Measurements from ENCODE around the gene ADGRE3. TPM values are rescaled to one million over a fixed set of nuclear protein-coding genes. Genes with fewer than 3 reads are reported as not detected.

ADGRE3 gene
- total RNA-seq, 1 experiment from 2014 or later, result not detected

DNA sequence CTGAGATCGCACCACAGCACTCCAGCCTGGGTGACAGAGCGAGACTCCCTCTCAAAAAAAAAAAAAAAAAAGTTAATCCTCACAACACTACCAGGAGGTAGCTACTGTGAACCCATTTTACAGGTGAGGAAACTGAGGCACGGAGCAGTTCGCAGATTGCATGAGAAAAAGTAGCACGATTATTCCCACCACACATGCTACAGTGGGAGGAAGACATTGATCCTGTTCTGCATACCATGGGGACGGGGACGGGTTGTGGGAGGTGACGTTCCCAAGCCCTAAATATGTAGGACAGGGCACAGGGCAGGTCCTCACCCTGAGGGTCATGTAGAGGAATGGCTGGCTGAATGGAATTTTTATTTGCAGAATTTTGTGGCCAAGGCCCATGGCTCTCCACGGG is 68.0 kb downstream of the ADGRE3 start:
- no peak overlapping the region for H3K27ac ChIP-seq (ENCODE audit: insufficient read length, low read depth, low read length)
- H3K79me2 ChIP-seq (ENCODE audit: insufficient read depth, low read length), result no peaks in the 10 kb centered on the region
- no peak overlapping the region for H2BK15ac ChIP-seq (ENCODE audit: low read depth, low read length)
- WGBS (ENCODE audit: extremely low coverage, insufficient read length, low lambda C conversion rate), result no CpG with 5 or more reads among the region's 9 CpGs
- no peaks in the 10 kb centered on the region for H3K4me1 ChIP-seq (ENCODE audit: insufficient read depth, low read length)
- Mint-ChIP-seq H3K4me1 (no peaks in the 10 kb centered on the region), H3K27me3 (ENCODE audit: low read depth) (peaks cover 5% of the 10 kb centered on the region), H3K9me3 (peaks cover 25 to 90% of the 10 kb centered on the region in 2 experiments), H3K27ac (no peak overlapping the region), H3K4me3 (no peak overlapping the region), H3K36me3 (ENCODE audit: insufficient read depth in 1 of 3, low read depth in 3 of 3) (peaks cover 0 to 24% (median 7%) of the 10 kb centered on the region in 3 experiments; a peak in 4 of 7 replicates)
- no peaks in the 10 kb centered on the region for H3K79me1 ChIP-seq (ENCODE audit: insufficient read depth, low read depth, low read length, poor library complexity, severe bottlenecking)
- no peaks in the 10 kb centered on the region for H3K23me2 ChIP-seq (ENCODE audit: insufficient read length, low read depth, low read length, poor library complexity, severe bottlenecking)
- TF ChIP-seq, protein P1, sequence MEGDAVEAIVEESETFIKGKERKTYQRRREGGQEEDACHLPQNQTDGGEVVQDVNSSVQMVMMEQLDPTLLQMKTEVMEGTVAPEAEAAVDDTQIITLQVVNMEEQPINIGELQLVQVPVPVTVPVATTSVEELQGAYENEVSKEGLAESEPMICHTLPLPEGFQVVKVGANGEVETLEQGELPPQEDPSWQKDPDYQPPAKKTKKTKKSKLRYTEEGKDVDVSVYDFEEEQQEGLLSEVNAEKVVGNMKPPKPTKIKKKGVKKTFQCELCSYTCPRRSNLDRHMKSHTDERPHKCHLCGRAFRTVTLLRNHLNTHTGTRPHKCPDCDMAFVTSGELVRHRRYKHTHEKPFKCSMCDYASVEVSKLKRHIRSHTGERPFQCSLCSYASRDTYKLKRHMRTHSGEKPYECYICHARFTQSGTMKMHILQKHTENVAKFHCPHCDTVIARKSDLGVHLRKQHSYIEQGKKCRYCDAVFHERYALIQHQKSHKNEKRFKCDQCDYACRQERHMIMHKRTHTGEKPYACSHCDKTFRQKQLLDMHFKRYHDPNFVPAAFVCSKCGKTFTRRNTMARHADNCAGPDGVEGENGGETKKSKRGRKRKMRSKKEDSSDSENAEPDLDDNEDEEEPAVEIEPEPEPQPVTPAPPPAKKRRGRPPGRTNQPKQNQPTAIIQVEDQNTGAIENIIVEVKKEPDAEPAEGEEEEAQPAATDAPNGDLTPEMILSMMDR (conservative IDR thresholded peaks at IDR 0.05), result no peak
- H2BK12ac ChIP-seq (ENCODE audit: insufficient read length, low read depth, low read length), result no peak overlapping the region
- H3K4ac ChIP-seq (ENCODE audit: low read depth, low read length), result no peak overlapping the region
- no peak overlapping the region for H2BK20ac ChIP-seq (ENCODE audit: low read depth, low read length, poor library complexity, severe bottlenecking)
- no peak overlapping the region for H4K91ac ChIP-seq (ENCODE audit: insufficient read length, low read depth, low read length)
- H4K20me1 ChIP-seq (ENCODE audit: control insufficient read depth, insufficient read depth, insufficient read length), result no peaks in the 10 kb centered on the region
- H3K4me2 ChIP-seq (ENCODE audit: insufficient read depth, insufficient read length, low read length), result no peak overlapping the region
- no peak for DNase-seq
- H3K56ac ChIP-seq (ENCODE audit: insufficient read length, low read depth, low read length), result no peak overlapping the region
- no peak overlapping the region for H3K18ac ChIP-seq (ENCODE audit: insufficient read length, low read depth, low read length)
- no peak overlapping the region for H2AFZ ChIP-seq (ENCODE audit: low read length)
- no peak overlapping the region for H2BK120ac ChIP-seq (ENCODE audit: low read depth, low read length, poor library complexity, severe bottlenecking)
- H4K5ac ChIP-seq (ENCODE audit: insufficient read length, low read depth, low read length), result no peak overlapping the region
- no peak overlapping the region for H2BK5ac ChIP-seq (ENCODE audit: insufficient read length, low read length)
- H4K8ac ChIP-seq (replicated peaks; ENCODE audit: insufficient read length, low read depth, low read length), result no peak overlapping the region
- H3K23ac ChIP-seq (ENCODE audit: insufficient read length, low read depth, low read length), result no peak overlapping the region
- H3K14ac ChIP-seq (ENCODE audit: insufficient read depth, low read length), result no peak overlapping the region
- no peaks in the 10 kb centered on the region for H3K27me3 ChIP-seq (ENCODE audit: insufficient read depth, low read length)
- H2AK5ac ChIP-seq (ENCODE audit: insufficient read length, low read length), result no peak overlapping the region
- no peak overlapping the region for H3T11ph ChIP-seq (ENCODE audit: low read length)
- H3K9me3 ChIP-seq (ENCODE audit: control insufficient read depth, low read depth, low read length), result no peaks in the 10 kb centered on the region
- no peak overlapping the region for H3K9ac ChIP-seq (ENCODE audit: extremely low read depth, insufficient read length, low read length)

Data from H9 (cell line).